Midbrain (tissue), 1 donor: ENCODE measurements around the gene MAPRE2.

Experiments used
- DNase-seq: peaks from one replicate; lab custom pipeline; 2025; lab: John Stamatoyannopoulos, UW

The MAPRE2 gene

DNA sequence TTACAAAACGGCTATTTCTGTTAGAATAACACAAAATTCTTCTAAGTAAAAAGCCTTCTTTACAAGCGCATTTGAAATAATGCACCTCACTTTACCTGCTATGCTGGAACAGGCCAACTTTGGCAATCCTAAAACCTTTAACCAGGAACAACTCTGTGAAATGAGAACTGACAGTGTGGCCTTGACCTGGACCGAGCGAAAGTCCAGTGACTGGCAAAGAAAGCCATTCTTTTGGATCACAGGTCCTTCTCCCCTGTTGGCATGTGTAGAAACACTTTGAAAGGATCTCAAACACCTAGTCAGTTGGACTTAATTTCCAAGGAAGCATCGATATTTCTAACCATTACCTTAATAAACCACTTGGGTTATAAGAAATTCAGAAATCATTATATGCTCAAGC is 21.2 kb downstream of the MAPRE2 start:
- no peak for DNase-seq

DNA sequence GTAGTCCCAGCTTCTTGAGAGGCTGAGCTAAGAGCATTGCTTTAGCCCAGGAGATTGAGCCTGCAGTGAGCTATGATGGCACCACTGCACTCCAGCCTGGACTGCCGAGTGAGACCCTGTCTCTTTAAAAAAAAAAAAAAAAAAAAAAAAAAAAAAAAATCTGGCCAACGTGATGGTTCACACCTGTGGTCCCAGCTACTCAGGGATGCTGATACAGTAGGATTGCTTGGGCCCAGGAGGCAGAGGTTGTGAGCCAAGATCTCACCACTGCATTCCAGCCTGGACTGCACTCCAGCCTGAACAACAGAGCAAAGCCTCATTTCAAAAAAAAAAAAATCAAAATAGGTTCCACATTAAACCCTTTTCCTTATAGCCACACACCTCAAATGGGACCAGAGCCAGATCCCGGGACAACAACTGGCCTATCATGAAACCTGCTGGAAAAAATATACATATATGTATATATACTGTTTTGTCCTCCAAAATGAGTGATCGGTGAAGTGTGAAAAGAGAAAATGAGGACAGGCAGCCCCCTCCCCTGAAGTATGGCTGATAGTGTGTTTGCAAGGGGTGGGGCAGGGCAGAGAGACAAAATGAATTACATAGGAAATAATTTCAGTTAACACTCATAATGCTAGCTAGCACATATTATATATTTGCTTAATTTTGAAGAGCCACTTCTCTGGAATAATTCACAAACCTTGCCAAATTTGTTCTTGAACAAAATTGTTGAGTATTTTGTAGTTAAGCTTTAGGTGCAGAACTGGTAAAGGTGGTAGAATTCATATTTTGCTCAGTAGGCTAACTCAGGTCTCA is 22.9 kb downstream of the MAPRE2 start:
- DNase-seq: no peak

DNA sequence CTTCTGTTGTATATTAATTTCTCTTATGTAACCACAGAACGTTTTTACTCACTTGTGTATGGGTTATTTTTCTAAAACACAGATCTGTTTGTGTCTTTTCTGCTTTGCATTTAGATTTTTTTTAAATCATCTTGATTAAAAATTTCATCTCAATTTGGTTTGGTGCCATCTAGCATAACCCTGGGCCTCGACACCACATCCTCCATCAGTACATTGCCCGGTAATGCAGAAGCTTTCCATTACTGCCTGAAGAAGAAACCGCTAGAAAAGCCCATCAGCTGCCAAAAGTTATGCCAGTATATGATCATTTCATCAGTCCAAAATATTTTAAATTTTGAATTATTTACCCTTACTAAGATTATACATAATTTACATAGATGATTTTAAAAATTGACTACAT is 26.2 kb downstream of the MAPRE2 start:
- no peak for DNase-seq

DNA sequence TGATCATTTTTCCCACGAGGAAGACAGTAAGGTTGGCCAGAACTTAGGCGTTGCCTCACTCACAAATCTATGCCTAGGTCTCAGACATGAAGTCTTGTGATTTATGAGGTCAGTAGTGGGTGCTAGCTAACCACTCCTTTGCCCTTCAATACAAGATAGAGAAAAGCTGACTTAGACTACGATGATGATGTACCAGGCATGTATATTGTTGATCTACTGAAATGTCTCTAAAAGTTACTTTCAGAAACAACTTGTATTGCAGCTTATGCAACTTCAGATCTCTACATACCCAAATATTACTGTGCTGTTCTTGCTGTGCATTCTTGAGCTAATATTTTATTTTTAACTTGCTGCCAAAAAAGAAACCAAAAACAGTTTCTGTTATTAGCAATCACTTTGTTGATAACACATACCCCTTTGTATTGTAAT is 30.6 kb downstream of the MAPRE2 start:
- DNase-seq: no peak

DNA sequence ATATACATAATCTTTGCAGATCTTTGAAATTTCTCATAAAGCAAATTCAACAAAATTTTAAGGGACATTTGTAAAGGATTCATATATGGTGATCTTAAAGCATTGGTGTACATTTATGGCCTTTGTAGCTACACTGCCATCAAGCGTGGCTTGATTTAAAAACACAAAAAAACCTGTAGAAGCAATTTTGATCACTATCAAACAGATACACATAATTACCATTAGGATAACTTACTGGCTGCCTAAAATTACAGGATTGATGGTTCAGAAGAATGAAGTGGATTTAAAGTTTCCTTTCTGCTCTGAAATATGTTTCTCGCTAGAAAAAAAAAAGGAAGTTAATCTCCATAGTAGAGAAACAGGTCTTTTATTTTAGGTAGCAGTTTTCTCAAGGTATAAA is 31.4 kb downstream of the MAPRE2 start:
- no peak for DNase-seq

DNA sequence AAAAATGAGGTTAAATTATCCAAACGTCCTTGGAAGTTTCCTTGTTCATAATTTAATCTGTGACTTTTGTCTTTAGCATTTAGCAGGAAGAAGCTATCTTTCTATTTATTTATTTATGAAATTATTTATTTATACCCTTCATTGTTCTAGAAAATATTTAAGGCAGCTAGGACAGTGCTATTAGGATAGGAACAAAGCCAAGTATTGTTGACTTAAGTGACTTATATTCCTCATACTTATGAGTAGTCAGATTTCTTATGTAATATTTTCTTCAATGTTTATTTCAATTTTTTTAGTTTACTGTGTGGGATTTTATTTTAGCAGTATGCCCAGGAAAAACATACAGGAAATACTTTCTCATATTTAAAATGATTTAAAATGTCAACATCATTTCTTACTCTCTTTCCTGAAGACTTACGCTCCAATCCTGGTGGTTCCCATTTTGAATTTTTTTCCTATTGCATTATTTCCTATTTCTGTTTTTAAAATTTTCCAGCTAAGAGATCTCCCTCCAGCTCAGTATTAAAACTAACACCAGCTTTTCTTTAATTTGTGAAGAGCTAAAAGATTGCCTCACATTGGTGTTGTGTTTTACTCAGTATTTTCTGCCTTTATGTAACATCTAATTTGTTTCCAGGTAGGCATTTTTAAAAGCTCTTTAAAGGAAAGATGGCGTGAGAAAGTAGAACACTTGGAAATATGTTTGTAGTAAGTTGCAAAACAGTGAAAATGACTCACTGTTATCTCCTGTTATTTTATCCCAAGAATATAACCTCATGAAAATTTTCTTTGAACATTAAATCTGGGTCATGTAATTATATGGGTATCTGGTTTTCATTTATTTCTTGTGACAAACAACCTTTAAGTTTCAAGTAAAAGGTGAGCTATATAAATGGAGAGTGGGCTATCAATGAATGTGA is 32.2 kb downstream of the MAPRE2 start:
- no peak for DNase-seq

DNA sequence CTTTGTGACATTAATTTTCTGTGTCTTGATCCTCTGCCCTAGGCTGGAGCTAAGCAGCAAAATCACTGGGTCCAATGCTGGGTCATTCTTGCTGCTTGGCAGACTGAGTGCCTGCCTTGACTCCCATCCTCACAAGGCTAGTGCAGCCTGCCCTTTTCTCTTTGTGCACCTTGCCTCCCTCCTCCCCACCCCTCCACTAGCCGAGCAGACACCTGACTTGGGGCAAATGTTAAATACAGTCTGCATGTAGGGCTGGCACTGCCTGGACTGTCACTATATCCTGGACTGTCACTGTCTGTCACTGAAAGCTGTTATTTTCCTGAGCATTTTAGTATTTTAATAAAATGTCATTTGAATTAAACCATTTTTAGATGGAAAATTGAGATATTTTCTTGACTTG is 33.4 kb downstream of the MAPRE2 start:
- no peak for DNase-seq

DNA sequence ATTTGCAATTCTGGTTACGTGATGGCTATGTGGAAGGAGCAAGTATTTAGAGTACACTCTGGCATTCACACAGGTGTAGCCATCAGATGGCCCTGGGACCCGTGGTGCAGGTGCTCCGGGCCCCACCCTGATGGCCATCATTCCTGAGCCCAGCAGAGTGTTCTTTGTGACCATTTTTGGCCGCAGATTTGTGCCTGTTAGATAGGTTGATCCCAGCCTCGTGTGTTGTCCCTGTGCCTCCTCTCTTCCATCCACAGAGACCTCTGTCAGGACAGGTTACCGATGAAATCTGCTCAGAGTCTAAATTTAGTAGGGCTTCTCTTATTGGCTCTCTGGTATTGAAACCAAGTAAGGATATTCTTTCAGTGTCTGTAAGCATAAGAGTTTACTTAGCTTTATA is 33.9 kb downstream of the MAPRE2 start:
- DNase-seq: no peak

DNA sequence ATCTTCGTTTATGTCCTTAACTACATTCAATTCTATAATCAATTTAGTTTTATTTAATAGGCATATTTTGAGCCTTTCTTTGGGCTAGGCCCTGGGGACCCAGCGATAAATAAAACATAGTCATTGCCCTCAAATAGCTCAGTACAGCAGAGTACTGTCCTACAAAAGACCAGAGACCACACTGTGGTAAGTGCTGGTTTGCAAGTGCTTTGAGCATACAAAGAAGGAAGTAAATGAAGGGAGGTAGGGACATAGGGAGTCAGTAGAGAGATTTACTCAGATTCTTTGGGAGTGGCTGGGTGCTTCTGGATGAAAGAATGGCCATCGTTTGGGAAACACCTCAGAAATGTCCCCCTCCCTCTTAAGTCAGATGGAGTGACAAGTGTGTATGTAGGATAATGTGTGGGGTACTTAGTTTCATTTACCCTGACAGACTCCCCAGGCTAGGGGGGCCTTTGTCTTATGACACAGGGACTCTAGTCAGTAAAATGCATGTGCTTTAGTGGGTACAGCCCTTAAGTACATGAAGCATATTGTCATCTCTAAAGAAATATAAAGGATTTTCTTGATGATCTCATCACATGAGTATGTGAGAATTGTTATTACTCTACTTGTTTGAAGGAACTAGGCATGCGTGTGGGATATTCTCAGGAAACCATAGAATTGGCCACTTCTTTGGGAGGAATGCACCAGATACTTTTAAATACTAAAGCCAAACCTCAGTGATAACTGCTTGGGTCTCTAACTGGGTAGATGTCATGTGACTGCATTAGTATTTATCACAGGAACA is 35.1 kb downstream of the MAPRE2 start:
- DNase-seq: no peak

DNA sequence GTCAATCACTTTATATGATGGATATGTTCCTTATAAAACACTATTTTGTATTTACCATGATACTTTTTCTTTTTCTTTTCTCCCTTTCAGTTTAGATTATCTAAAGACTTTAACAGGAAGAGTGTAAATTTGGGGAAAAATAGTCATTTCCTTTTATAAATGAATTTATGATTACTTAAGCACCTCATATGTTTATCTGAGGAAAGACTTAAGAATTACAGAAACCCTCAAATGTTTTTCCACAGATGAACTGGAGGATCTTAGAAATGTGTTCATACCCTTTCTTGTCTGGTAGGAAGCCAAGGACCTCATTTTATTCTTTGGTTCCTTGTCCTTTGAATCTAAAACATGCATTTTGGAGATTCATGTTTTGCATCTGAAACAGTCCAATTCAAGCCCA is 36.7 kb downstream of the MAPRE2 start:
- DNase-seq: no peak

DNA sequence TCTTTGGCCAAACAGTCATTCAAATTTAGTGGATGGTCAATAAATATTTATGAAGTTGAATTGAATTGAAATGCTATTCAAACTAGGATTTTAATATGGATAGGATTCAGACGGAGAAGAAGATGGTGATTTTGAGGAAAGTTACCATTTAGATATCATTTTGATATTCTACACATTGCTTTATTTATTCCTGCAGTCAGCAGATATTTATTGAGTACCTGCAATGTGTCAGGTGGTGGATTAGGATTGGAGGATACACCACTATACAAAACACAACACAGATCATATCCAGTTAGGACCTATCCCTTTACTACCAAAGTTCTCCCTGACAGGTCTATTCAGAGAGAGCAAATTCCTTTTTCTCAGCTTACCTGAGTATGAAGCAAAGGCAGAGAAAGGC is 38.8 kb downstream of the MAPRE2 start:
- no peak for DNase-seq

DNA sequence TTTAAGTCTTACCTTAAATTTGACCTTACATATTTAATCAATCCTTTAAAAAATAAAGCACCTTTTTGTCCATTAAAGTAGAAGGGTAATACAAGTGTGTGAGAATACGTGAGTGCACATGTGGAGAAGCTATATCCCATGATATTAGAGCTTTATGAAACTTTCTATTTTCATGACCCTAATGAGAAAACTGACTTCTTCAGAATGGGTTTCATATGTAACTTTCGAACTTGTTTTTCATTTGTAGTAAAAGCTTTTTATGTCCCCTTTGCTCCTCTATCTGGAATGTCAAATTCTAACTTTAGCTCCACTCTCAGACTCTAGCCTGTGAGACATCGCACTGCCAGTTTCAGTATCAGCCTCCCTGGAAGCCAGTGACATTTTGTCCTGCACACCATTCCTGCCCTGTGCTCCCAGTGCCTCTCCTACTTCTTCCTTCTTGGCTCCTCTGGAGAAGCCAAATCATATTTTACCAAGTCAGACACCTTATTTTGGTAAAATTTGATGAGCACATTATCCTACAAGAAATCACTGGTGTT is 42.0 kb downstream of the MAPRE2 start:
- no peak for DNase-seq

DNA sequence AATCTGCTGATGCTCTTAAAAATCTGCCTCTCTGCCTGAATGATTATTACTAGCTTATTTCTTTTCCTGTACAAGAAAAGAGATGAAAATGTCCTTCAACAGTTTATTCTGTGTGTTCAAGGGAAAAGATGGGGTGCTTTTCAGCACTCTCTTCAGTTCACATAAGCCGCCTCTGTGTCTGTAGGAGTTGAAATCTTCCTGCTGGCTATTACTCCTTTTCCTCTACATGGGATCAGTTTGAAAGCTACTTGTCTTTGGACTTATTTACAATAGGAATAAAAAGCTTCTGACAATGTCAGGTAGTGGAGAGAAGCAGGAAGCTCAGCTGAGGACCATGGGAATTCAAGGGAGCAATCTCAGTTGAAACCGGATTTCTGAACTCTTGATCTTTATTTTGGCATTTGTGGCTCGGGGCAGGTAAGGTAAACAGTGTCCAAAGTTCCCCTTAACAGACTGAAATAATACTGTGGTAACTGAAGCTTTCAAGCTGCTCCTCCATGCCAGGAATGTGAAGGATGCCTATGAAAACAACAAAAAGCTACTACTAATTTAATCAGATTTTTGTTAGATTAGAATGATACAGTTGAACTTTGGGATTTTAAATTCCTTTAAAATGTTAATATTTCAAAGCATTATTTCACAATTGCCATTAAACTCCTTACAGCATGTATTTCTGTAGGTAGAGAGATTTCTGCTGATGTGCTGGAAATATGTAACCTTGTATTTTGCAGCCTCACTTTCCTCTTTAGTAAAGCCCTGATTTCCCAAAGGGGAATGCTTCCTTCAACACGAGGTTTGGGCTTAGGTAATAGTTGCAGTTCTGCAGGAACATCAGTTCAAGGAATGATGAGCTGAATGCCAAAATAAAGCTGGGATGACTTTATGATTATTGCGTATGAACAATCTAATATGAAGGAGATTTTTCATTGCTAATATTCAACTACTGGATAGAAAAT is 43.6 kb downstream of the MAPRE2 start:
- no peak for DNase-seq

DNA sequence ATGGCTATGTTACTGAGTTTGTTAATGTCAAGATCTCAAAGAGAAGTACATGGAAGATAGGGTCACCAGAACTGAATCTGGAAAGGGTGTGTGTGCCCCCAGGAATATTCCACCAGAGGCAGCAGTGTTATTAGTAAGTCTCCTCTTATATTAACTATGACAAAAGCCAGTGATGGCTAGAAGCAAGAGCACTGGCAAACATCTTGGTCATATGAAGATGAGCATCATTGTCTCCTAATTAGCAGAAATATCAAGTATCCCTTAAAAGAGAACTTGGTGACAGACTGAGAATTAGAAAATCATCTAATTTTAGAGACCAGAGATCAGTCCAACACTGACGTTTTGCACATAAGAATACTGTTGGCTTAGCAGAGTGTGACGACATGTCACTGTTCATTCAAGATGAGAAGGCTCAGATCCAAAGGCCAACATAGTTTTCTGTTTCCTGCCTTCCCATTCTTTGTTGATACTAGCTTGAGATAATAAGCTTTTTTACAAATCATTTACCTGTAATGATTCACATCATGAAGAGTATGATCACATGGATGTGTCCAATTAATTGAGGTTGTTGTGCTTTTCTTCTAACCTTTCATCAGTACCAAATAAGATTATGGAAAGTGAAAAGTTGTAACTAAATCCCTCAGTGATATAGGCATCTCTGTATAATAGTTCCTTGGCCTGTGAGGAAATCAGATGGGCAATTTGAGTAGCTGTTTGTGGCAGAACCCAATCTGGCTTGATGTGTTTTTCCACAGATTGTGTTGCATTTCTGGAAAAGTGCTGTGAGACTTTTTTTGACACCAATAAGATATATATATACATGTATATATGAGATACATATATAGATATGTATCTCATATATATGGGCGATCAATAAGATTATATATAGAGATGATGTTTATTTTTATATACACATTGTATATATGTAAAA is 44.5 kb downstream of the MAPRE2 start:
- no peak for DNase-seq

DNA sequence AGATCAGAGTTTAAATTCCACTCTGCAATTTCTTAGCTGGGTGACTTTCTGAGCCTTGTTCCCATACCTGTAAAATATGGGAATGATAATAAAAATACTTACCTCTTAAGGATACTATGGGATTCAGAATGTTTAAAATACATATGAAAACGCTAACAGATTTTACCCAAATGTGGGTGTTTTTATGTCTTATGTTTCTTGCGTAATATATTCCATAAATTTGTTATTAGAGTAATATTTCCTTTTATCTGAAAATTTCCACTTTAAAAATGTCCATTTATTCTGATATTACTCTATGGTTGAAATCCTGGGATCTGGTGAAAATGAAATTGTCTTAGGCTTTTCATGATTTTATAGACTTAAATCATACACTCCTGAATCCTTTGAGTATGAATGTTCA is 45.5 kb downstream of the MAPRE2 start:
- DNase-seq: no peak

DNA sequence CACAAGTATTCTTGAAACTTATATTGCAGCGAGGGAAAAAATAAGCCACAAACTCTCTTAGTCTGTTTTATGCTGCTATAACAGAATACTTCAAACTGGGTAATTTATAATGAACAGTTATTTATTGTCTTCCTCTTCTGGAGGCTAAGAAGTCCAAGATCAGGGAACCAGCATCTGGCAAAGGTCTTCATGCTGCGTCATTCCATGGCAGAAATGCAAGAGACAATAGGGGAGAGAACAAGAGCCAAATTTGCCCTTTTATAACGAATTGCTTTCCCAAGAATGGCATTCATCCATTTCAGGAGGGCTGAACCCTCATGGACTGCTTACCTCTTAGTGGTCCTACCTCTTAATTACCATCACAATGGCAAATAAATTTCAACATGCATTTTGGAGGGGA is 46.5 kb downstream of the MAPRE2 start:
- DNase-seq: no peak

DNA sequence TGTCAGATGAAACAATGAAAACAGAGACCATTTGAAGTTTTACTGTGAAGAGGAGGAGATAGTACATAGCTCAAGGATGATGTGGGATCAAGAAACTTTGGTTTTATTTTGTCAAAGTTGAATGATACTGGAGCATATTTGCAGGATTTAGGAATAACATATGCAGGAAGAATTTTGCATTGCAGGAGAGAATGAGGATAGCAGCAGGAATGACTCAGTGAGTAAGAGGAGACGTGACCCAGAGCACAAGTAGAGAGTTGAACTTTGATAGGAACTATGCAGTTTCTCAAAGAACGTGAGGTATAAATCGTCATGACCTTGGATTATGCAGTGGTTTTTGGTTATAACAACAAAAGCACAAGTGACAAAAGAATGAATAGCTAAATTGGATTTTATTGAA is 47.7 kb downstream of the MAPRE2 start:
- no peak for DNase-seq

DNA sequence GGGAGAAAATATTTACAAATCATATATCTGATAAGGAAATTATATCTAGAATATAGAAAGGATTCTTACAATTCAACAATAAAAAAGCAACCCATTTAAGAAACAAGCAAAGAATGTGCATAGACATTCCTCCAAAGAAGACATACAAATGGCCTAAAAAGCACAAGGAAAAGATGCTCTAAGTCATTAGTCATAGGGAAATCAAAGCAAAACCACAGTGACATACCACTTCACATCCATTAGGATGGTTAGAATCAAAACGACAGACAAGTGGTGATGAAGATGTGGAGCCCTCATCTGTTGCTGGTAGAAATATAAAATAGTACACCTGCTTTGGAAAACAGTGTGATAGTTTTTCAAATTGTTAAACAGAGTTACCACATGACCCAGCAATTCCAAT is 48.2 kb downstream of the MAPRE2 start:
- DNase-seq: no peak

DNA sequence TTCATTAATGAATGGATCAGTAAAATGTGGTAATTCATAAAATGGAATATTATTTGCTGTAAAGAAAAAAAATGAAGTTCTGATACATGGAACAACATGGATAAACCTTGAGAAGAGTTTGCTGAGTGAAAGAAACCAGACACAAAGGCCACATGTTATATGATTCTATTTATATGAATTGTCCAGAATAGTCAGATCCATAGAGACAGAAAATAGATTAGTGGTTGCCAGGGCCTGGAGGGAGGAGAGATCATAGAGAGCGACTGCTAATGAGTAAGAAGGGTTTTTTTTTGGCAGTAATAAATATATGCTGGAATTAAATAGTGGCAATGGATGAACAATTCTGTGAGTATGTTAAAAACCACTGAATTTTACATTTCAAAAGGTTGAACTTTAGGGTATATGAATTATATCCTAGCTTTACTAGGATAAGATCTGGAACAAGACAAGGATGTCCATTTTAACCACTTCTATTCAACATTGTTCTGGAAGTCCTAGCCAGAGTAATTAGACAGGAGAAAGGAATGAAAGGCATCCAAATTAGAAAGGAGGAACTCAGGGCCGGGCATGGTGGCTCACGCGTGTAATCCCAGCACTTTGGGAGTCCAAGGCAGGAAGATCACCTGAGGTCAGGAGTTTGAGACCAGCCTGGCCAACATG is 48.8 kb downstream of the MAPRE2 start:
- DNase-seq: no peak
